Hepatocyte (in vitro differentiated cells): ENCODE data around the gene ATXN7L3. TPM values are rescaled to one million over a fixed set of nuclear protein-coding genes. Genes with fewer than 3 reads are reported as not detected.
A peak's percentile ranks its signal among the peaks of the same experiment; 100 is the strongest.

ENCODE experiments used
- DNase-seq: peaks from one replicate; pipeline ENCODE4 v3.0.0-alpha.2; 2016; ENCODE audit warnings: low spot score
- H2AFZ ChIP-seq: fragments of 200-600 bp; sonication (generic); 2 replicates; pipeline ENCODE4 v1.6.0; 2016; ENCODE audit warnings: antibody characterized with exemption, mild to moderate bottlenecking
- H3K27ac ChIP-seq: fragments of 200-600 bp; sonication (generic); 2 replicates; pipeline ENCODE4 v1.5.1; 2016; ENCODE audit warnings: mild to moderate bottlenecking
- H3K27me3 ChIP-seq: fragments of 200-600 bp; sonication (generic); 2 replicates; pipeline ENCODE4 v1.6.1; 2016
- H3K36me3 ChIP-seq: fragments of 200-600 bp; sonication (generic); replicated peaks from 2 replicates; pipeline ENCODE4 v1.5.1; 2016; ENCODE audit warnings: low read depth; ENCODE audit not compliant: insufficient read depth
- H3K4me1 ChIP-seq: fragments of 200-600 bp; sonication (generic); 2 replicates; pipeline ENCODE4 v1.5.1; 2016; ENCODE audit warnings: mild to moderate bottlenecking, moderate library complexity; ENCODE audit not compliant: insufficient read depth
- H3K4me2 ChIP-seq: fragments of 200-600 bp; sonication (generic); 2 replicates; pipeline ENCODE4 v1.6.0; 2016
- H3K4me3 ChIP-seq: fragments of 200-600 bp; sonication (generic); 2 replicates; pipeline ENCODE4 v1.5.1; 2016; ENCODE audit warnings: mild to moderate bottlenecking
- H3K79me2 ChIP-seq: fragments of 200-600 bp; sonication (generic); 2 replicates; pipeline ENCODE4 v1.6.0; 2017; ENCODE audit warnings: mild to moderate bottlenecking
- H3K9me2 ChIP-seq: fragments of 200-600 bp; sonication (generic); replicated peaks from 2 replicates; pipeline ENCODE4 v1.6.0; 2017; ENCODE audit warnings: mild to moderate bottlenecking; ENCODE audit not compliant: insufficient read depth
- H3K9me3 ChIP-seq: fragments of 200-600 bp; sonication (generic); 2 replicates; pipeline ENCODE4 v1.5.1; 2016; ENCODE audit warnings: low read depth, mild to moderate bottlenecking
- H4K20me1 ChIP-seq: fragments of 200-600 bp; sonication (generic); 2 replicates; pipeline ENCODE4 v1.6.0; 2016; ENCODE audit warnings: mild to moderate bottlenecking; ENCODE audit not compliant: insufficient read depth, poor library complexity, severe bottlenecking
- EZH2 ChIP-seq: fragments of 200-600 bp; sonication (generic); IDR thresholded peaks from 2 replicates; pipeline ENCODE4 v1.6.1; 2016; ENCODE audit warnings: antibody characterized with exemption, mild to moderate bottlenecking, borderline replicate concordance
- EZH2phosphoT487 ChIP-seq: fragments of 200-600 bp; sonication (generic); IDR thresholded peaks from one replicate; pipeline ENCODE4 v1.6.1; 2018; ENCODE audit warnings: antibody characterized with exemption, mild to moderate bottlenecking, low read depth, moderate library complexity; ENCODE audit not compliant: unreplicated experiment, severe bottlenecking
- WGBS: methylation state at CpG from one replicate; pipeline ENCODE4 v1.1.6; 2016; ENCODE audit warnings: low lambda C conversion rate; ENCODE audit errors: missing lambda C conversion rate; 5-methylcytosine and 5-hydroxymethylcytosine counted together
- polyA plus RNA-seq: library from polyadenylated mRNA; unstranded; fragments of >200 nt; fragmentation: Nextera tagmentation; extraction: Ambion mirVana; gene quantifications from 2 replicates; pipeline ENCODE4 v1.2.1, GENCODE V29; 2016
- total RNA-seq: library from RNA; depleted of rRNA; stranded (reverse); fragments of >200 nt; gene quantifications from 2 replicates; pipeline ENCODE4 v1.2.3, GENCODE V29; 2014
- TF ChIP-seq, protein P1 (sequence below): fragments of 200-600 bp; sonication (generic); IDR thresholded peaks from 2 replicates; pipeline ENCODE4 v1.5.1; 2016; ENCODE audit warnings: antibody characterized with exemption, mild to moderate bottlenecking; ENCODE audit not compliant: poor library complexity

The ATXN7L3 gene
- total and polyA plus RNA-seq, 2 experiments from 2014 or later: 28.7 to 64.0 TPM

- Histone ChIP-seq H3K4me2 (peak overlapping the region; percentile 88), H3K9me3 (no peaks in the 10 kb centered on the region), H3K27me3 (no peaks in the 10 kb centered on the region), H3K4me1 (peaks cover 20% of the 10 kb centered on the region), H3K79me2 (peaks cover 43% of the 10 kb centered on the region), H3K36me3 (no peaks in the 10 kb centered on the region), H3K4me3 (no peak overlapping the region), H2AFZ (no peak overlapping the region), H3K9me2 (no peaks in the 10 kb centered on the region), H3K27ac (no peak overlapping the region), H4K20me1 (no peaks in the 10 kb centered on the region)
- TF ChIP-seq EZH2phosphoT487 (no peak), EZH2 (no peak)
- TF ChIP-seq, protein P1, sequence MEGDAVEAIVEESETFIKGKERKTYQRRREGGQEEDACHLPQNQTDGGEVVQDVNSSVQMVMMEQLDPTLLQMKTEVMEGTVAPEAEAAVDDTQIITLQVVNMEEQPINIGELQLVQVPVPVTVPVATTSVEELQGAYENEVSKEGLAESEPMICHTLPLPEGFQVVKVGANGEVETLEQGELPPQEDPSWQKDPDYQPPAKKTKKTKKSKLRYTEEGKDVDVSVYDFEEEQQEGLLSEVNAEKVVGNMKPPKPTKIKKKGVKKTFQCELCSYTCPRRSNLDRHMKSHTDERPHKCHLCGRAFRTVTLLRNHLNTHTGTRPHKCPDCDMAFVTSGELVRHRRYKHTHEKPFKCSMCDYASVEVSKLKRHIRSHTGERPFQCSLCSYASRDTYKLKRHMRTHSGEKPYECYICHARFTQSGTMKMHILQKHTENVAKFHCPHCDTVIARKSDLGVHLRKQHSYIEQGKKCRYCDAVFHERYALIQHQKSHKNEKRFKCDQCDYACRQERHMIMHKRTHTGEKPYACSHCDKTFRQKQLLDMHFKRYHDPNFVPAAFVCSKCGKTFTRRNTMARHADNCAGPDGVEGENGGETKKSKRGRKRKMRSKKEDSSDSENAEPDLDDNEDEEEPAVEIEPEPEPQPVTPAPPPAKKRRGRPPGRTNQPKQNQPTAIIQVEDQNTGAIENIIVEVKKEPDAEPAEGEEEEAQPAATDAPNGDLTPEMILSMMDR: no peak
- WGBS: 90% methylated on average over 12 of the region's 12 CpGs
- no peak for DNase-seq
Measured at GRCh38 chr17:44188576-44189403, 10.9 kb downstream of the ATXN7L3 start.

GRCh38 chr17:44187131-44187899, 12.4 kb downstream of the ATXN7L3 start:
- no peaks in the 10 kb centered on the region for H3K9me3 ChIP-seq

GRCh38 chr17:44186307-44187130, 13.2 kb downstream of the ATXN7L3 start, which contains the start of gene TMUB2:
TMUB2 (plus strand) TSS chr17:44186972; CDS start chr17:44187709, 737 bp downstream.
- Histone ChIP-seq H3K36me3 (no peaks in the 10 kb centered on the region), H3K9me3 (no peaks in the 10 kb centered on the region), H3K27me3 (no peaks in the 10 kb centered on the region), H4K20me1 (no peaks in the 10 kb centered on the region), H2AFZ (peak within 1 kb of the TSS; percentile 45), H3K4me2 (peak within 1 kb of the TSS; percentile 88), H3K79me2 (peaks cover 51% of the 10 kb centered on the region), H3K4me1 (peaks cover 20% of the 10 kb centered on the region), H3K27ac (peak within 1 kb of the TSS; percentile 94), H3K9me2 (no peaks in the 10 kb centered on the region), H3K4me3 (peak within 1 kb of the TSS; percentile 37)
- WGBS: under 1% methylated on average over 41 of the region's 50 CpGs
- peak; percentile 100 for DNase-seq
- TF ChIP-seq EZH2 (no peak), EZH2phosphoT487 (no peak)
- TF ChIP-seq, protein P1: no peak

More at GRCh38 chr17:44187131-44187899, 12.4 kb downstream of the ATXN7L3 start:
- TF ChIP-seq EZH2 (no peak), EZH2phosphoT487 (no peak)
- TF ChIP-seq, protein P1: no peak
- H3K9me2 ChIP-seq: no peaks in the 10 kb centered on the region
- H3K4me1 ChIP-seq: peaks cover 20% of the 10 kb centered on the region
- H4K20me1 ChIP-seq: no peaks in the 10 kb centered on the region
- H3K79me2 ChIP-seq: peaks cover 51% of the 10 kb centered on the region
- H3K36me3 ChIP-seq: no peaks in the 10 kb centered on the region
- H3K4me2 ChIP-seq: peak overlapping the region; percentile 88
- WGBS: 8% methylated on average over 32 of the region's 32 CpGs
- peak overlapping the region; percentile 17 for H3K4me3 ChIP-seq
- peak overlapping the region; percentile 94 for H3K27ac ChIP-seq
- no peaks in the 10 kb centered on the region for H3K27me3 ChIP-seq
- peak overlapping the region; percentile 32 for H2AFZ ChIP-seq
- DNase-seq: no peak
